SK-N-MC (cell line): ENCODE results near the gene TMCC3.

Experiments used
- EZH2 ChIP-seq: fragments of 200-600 bp; sonication (generic); IDR thresholded peaks from one replicate; pipeline ENCODE4 v1.6.1; 2017; ENCODE audit warnings: antibody characterized with exemption
- POLR2AphosphoS5 ChIP-seq: IDR thresholded peaks from 2 replicates; pipeline ENCODE4 v1.6.1; 2012; ENCODE audit warnings: mild to moderate bottlenecking, low read depth, low read length, borderline replicate concordance

- TF ChIP-seq EZH2 (no peak), POLR2AphosphoS5 (no peak)
These were observed 91.7 kb downstream of the TMCC3 start for GRCh38 chr12:94558612-94559011.
